Measurements from ENCODE around the gene ARHGEF3. TPM values are rescaled to one million over a fixed set of nuclear protein-coding genes. Genes with fewer than 3 reads are reported as not detected.

ARHGEF3 gene
- total RNA-seq, 1 donor = 21.7 TPM

- H3K4me2 ChIP-seq (ENCODE audit: insufficient read depth, low read length) = no peak overlapping the region
- no peaks in the 10 kb centered on the region for H4K20me1 ChIP-seq (ENCODE audit: insufficient read depth, low read length)
- TF ChIP-seq CTCF (IDR thresholded peaks at IDR 0.05; ENCODE audit: extremely low read depth, low read depth, low read length) = no peak
- no peaks in the 10 kb centered on the region for H3K79me2 ChIP-seq (ENCODE audit: insufficient read depth, low read length)
- H3K27ac ChIP-seq (ENCODE audit: low read depth, low read length) = no peak overlapping the region
- no peaks in the 10 kb centered on the region for H3K9me3 ChIP-seq (ENCODE audit: low read depth, low read length)
- no peak overlapping the region for H3K4me3 ChIP-seq (ENCODE audit: insufficient read depth, low read length)
- H2AFZ ChIP-seq (ENCODE audit: low read length) = no peak overlapping the region
- H3K36me3 ChIP-seq (ENCODE audit: insufficient read depth, low read length) = no peaks in the 10 kb centered on the region
- H3K27me3 ChIP-seq (ENCODE audit: insufficient read depth, low read length) = no peaks in the 10 kb centered on the region
- H3K4me1 ChIP-seq (ENCODE audit: insufficient read depth, low read length) = no peaks in the 10 kb centered on the region
- DNase-seq (ENCODE audit: insufficient read length, low spot score, missing footprints) = no peak
These were observed 58.9 kb downstream of the ARHGEF3 start for GRCh38 chr3:56742887-56743286.

GRCh38 chr3:56739036-56739435 is 62.7 kb downstream of the ARHGEF3 start:
- Histone ChIP-seq H3K9me3 (ENCODE audit: low read depth, low read length) (no peaks in the 10 kb centered on the region), H3K36me3 (ENCODE audit: insufficient read depth, low read length) (no peaks in the 10 kb centered on the region), H3K79me2 (ENCODE audit: insufficient read depth, low read length) (no peaks in the 10 kb centered on the region), H2AFZ (ENCODE audit: low read length) (no peak overlapping the region), H3K4me2 (ENCODE audit: insufficient read depth, low read length) (no peak overlapping the region), H3K4me1 (ENCODE audit: insufficient read depth, low read length) (no peaks in the 10 kb centered on the region), H3K4me3 (ENCODE audit: insufficient read depth, low read length) (no peak overlapping the region), H3K27ac (ENCODE audit: low read depth, low read length) (no peak overlapping the region), H3K27me3 (ENCODE audit: insufficient read depth, low read length) (no peaks in the 10 kb centered on the region), H4K20me1 (ENCODE audit: insufficient read depth, low read length) (no peaks in the 10 kb centered on the region)
- no peak for DNase-seq (ENCODE audit: insufficient read length, low spot score, missing footprints)
- no peak for TF ChIP-seq CTCF (IDR thresholded peaks at IDR 0.05; ENCODE audit: extremely low read depth, low read depth, low read length)

GRCh38 chr3:56737006-56737405 is 64.7 kb downstream of the ARHGEF3 start:
- Histone ChIP-seq H3K4me1 (ENCODE audit: insufficient read depth, low read length) (no peaks in the 10 kb centered on the region), H3K36me3 (ENCODE audit: insufficient read depth, low read length) (no peaks in the 10 kb centered on the region), H3K4me3 (ENCODE audit: insufficient read depth, low read length) (no peak overlapping the region), H3K27me3 (ENCODE audit: insufficient read depth, low read length) (no peaks in the 10 kb centered on the region), H3K4me2 (ENCODE audit: insufficient read depth, low read length) (no peak overlapping the region), H3K9me3 (ENCODE audit: low read depth, low read length) (no peaks in the 10 kb centered on the region), H3K79me2 (ENCODE audit: insufficient read depth, low read length) (no peaks in the 10 kb centered on the region), H4K20me1 (ENCODE audit: insufficient read depth, low read length) (no peaks in the 10 kb centered on the region), H2AFZ (ENCODE audit: low read length) (no peak overlapping the region), H3K27ac (ENCODE audit: low read depth, low read length) (no peak overlapping the region)
- no peak for DNase-seq (ENCODE audit: insufficient read length, low spot score, missing footprints)
- no peak for TF ChIP-seq CTCF (IDR thresholded peaks at IDR 0.05; ENCODE audit: extremely low read depth, low read depth, low read length)

- TF ChIP-seq CTCF (IDR thresholded peaks at IDR 0.05; ENCODE audit: extremely low read depth, low read depth, low read length) = no peak
- H2AFZ ChIP-seq (ENCODE audit: low read length) = no peak overlapping the region
- no peaks in the 10 kb centered on the region for H3K9me3 ChIP-seq (ENCODE audit: low read depth, low read length)
- H4K20me1 ChIP-seq (ENCODE audit: insufficient read depth, low read length) = no peaks in the 10 kb centered on the region
- DNase-seq (ENCODE audit: insufficient read length, low spot score, missing footprints) = no peak
- no peak overlapping the region for H3K27ac ChIP-seq (ENCODE audit: low read depth, low read length)
- H3K4me3 ChIP-seq (ENCODE audit: insufficient read depth, low read length) = no peak overlapping the region
- H3K4me1 ChIP-seq (ENCODE audit: insufficient read depth, low read length) = no peaks in the 10 kb centered on the region
- no peaks in the 10 kb centered on the region for H3K79me2 ChIP-seq (ENCODE audit: insufficient read depth, low read length)
- H3K27me3 ChIP-seq (ENCODE audit: insufficient read depth, low read length) = no peaks in the 10 kb centered on the region
- no peak overlapping the region for H3K4me2 ChIP-seq (ENCODE audit: insufficient read depth, low read length)
- no peaks in the 10 kb centered on the region for H3K36me3 ChIP-seq (ENCODE audit: insufficient read depth, low read length)
These were observed 69.6 kb downstream of the ARHGEF3 start for GRCh38 chr3:56732109-56732508.

Data from osteoblast (primary cell).